Muscle of leg (tissue), 11 donors: ENCODE measurements around the gene COL18A1. TPM values are rescaled to one million over a fixed set of nuclear protein-coding genes. Genes with fewer than 3 reads are reported as not detected.
"Not testable (repeated sequence)": the region's sequence is repeated elsewhere in the genome, so short reads cannot be mapped to it uniquely, and the experiment has no call there.

Source experiments
- DNase-seq: peaks from one replicate; pipeline ENCODE4 v3.0.0; 2013
- H3K27ac ChIP-seq: one replicate; pipeline ENCODE4 v1.5.1; 2013; ENCODE audit warnings: mild to moderate bottlenecking, low read length, control low read depth
- H3K27me3 ChIP-seq: one replicate; pipeline ENCODE4 v1.6.1; 2013; ENCODE audit warnings: low read length; ENCODE audit not compliant: control insufficient read depth, insufficient read depth
- H3K36me3 ChIP-seq: one replicate; pipeline ENCODE4 v1.6.1; 2013; ENCODE audit warnings: low read length; ENCODE audit not compliant: control insufficient read depth, insufficient read depth
- H3K4me1 ChIP-seq: one replicate; pipeline ENCODE4 v1.6.1; 2013; ENCODE audit warnings: low read length; ENCODE audit not compliant: control insufficient read depth, insufficient read depth
- H3K4me3 ChIP-seq: one replicate; pipeline ENCODE4 v1.5.1; 2013; ENCODE audit warnings: low read length, control low read depth
- H3K9me3 ChIP-seq: replicated peaks from 2 replicates; pipeline ENCODE4 v1.6.1; 2013; ENCODE audit warnings: low read depth, low read length; ENCODE audit not compliant: control insufficient read depth
- WGBS: methylation state at CpG from one replicate; pipeline ENCODE4 v1.1.5; 2013; ENCODE audit warnings: missing lambda C conversion rate; ENCODE audit not compliant: insufficient coverage; 5-methylcytosine and 5-hydroxymethylcytosine counted together
- polyA plus RNA-seq, 8 donors: library from polyadenylated mRNA; unstranded; fragments of 120-200 nt; gene quantifications; one replicate each; pipeline versions ENCODE4 v1.2.1 to v1.2.3, GENCODE V29; 2013; ENCODE audit warnings: inconsistent platforms in 1 of 8, low replicate concordance in 1 of 8; ENCODE audit not compliant: insufficient read length in 8 of 8, insufficient read depth in 1 of 8
- total RNA-seq: library from RNA; stranded (reverse); fragments of 120-200 nt; gene quantifications from one replicate; pipeline ENCODE4 v1.2.4, GENCODE V29; 2013

The COL18A1 gene
- total and polyA plus RNA-seq, 9 donors: 58.4 to 141 (median 95.6) TPM

DNA sequence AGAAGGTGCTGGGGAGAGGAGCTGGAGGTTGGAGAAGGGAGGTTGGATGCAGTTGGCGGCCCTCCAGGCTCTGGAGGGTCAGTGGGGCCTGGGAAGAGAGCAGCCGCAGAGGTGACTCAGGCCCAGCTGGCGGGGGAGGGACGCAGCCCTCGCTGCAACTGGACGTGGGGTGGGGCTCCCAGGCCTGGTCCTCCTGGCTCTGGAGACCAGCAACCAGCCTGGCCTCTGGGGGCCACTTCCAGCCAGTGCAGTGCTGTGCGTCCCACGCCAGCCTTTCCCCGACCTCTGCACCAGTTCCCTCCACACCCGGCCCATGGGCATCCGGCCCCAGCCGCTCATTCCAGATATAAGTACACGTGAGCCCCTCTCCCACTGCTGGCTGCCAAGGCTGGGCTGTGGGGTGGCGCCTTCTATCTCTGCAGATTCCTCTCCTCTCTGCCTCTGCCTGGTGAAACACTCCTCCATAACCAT lies 38.0 kb upstream of the COL18A1 start:
- Histone ChIP-seq H3K27me3 (no peaks in the 10 kb centered on the region), H3K36me3 (no peaks in the 10 kb centered on the region), H3K9me3 (no peaks in the 10 kb centered on the region), H3K4me3 (no peak overlapping the region), H3K4me1 (peaks cover 64% of the 10 kb centered on the region), H3K27ac (peak overlapping the region; percentile 47)
- DNase-seq: peak; percentile 67
- 70% methylated on average over 9 of the region's 14 CpGs for WGBS

DNA sequence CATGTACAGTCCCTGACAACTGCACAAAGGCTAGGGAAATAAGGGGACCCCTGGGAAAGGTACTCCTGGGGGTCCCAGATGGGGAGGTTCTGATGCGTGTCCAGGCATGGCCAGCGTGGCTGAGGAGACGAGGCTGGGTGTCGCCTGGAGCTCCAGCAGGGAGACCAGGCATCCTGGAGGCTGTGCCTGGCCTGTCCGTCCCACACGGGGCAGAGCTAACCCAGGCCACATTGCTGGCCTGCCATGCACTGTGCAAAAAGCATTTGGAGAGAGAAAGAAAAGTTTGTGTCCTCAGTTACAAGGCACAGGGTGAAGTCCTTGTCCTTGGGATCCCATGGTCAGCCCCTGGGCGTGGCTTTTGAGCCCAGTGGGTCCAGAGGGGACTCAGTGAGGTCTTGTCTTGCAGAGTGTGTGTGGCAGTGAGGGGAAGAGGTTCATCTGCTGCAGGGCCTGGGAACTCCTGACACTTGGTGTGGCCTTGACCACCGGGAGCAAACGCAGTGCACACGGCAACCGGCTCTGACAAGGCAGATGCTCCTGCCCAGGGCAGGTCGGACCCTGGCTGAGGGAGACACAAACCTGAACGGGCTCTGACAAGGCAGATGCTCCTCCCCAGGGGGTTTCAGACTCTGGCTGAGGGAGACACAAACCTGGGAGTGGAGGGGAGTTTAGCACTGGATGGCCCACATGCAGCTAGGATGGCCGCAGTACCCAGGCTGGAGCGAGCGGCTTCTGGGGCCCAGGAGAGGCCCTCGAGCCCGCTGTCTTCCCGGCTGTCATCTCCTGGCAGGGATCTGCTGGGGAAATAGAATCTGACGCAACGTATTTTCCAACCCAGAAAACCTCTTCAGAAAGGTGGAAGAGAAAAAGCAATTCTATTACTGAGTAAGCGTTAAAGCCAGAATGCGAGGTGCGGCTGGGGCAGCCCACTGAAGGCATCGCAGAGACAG lies 37.3 kb upstream of the COL18A1 start:
- no peak for DNase-seq
- peak overlapping the region; percentile 47 for H3K27ac ChIP-seq
- 70% methylated on average over 18 of the region's 25 CpGs for WGBS
- H3K27me3 ChIP-seq: no peaks in the 10 kb centered on the region
- H3K4me3 ChIP-seq: no peak overlapping the region
- peaks cover 59% of the 10 kb centered on the region for H3K4me1 ChIP-seq
- H3K36me3 ChIP-seq: no peaks in the 10 kb centered on the region
- H3K9me3 ChIP-seq: peaks cover under 1% of the 10 kb centered on the region

DNA sequence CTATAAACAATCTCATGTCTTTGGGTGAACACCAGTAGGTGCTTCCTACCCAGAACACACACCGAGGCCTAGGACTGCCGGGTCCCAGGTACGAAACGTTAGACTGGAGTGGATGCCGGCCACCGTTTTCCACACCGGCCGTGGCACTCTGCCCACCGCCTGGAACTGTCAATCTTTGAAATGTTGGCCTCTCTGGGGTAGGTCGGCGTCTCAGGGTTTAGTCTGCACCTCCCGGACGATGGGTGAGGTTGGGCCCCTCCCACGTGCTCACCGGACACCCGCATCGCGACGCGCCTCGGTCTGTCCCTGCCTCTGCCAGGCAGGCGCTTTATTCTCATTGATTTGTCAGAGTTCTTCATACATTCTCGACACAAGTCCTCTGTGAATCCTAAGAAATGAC lies 35.9 kb upstream of the COL18A1 start:
- H3K36me3 ChIP-seq, H3K27me3 ChIP-seq, H3K4me3 ChIP-seq, DNase-seq, H3K27ac ChIP-seq, H3K9me3 ChIP-seq: not testable (repeated sequence)
- WGBS: 94% methylated on average over 17 of the region's 23 CpGs
- H3K4me1 ChIP-seq: peaks cover 49% of the 10 kb centered on the region

DNA sequence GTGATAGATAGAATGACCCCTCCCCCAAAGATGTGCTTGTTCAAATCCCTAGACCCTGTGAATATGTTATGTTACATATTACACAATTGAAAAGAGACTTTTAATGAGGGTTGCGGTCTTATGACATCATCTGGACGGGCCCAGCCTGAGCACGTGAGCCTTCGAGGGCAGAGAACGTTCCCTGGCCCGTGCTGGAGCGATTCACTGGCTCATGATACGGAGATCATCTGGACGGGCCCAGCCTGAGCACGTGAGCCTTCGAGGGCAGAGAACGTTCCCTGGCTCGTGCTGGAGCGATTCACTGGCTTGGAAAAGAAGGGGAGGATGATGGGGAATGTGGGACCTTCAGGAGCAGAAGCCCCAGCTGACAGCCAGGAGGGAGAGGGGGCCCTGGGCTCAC lies 34.4 kb upstream of the COL18A1 start:
- no peak for DNase-seq
- 35% methylated on average over 13 of the region's 14 CpGs for WGBS
- no peaks in the 10 kb centered on the region for H3K27me3 ChIP-seq
- no peaks in the 10 kb centered on the region for H3K36me3 ChIP-seq
- no peak overlapping the region for H3K4me3 ChIP-seq
- H3K9me3 ChIP-seq: peaks cover 9% of the 10 kb centered on the region
- peaks cover 33% of the 10 kb centered on the region for H3K4me1 ChIP-seq
- peak overlapping the region; percentile 69 for H3K27ac ChIP-seq

DNA sequence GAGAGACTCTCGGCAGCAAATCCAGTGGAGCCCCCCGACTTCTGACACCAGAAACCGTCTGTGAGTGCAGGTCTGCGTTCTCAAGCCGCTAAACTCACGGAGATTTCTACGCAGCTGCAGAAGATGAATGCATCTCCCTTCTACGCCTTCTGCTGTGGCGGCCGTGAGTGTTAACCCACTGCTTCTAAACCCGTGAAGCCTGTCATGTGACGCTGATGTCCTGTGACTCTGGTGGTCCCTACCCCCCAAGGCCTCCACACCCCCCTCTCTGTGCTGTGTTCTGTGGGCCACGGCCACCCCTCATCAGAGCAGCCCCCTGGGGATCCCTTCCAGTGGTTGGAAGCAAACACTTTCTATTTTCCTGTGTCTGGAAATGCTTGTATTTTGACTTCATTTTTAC lies 33.9 kb upstream of the COL18A1 start:
- no peak overlapping the region for H3K4me3 ChIP-seq
- DNase-seq: no peak
- peaks cover 28% of the 10 kb centered on the region for H3K4me1 ChIP-seq
- no peaks in the 10 kb centered on the region for H3K36me3 ChIP-seq
- H3K9me3 ChIP-seq: peaks cover 9% of the 10 kb centered on the region
- WGBS: 42% methylated on average over 12 of the region's 13 CpGs
- H3K27ac ChIP-seq: peak overlapping the region; percentile 69
- H3K27me3 ChIP-seq: no peaks in the 10 kb centered on the region

DNA sequence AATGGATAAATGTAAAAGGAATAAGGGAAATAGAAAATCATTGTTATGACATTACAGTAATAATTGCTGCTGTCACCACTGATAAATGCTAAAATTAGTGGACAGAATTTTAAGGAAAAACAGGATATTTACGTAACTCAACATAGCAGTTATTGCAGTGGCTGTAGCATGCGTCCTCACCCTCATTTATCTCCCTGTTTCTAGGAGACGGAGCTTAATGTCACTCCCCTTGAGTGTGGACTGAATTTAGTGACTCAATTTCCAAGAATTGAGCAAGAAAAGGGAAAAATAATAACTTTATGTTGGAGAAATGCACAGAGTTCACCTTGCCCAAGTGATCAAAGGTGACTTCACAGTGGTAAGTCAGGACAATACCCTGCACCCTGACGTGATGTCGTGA lies 33.3 kb upstream of the COL18A1 start:
- 95% methylated on average over 2 of the region's 5 CpGs for WGBS

DNA sequence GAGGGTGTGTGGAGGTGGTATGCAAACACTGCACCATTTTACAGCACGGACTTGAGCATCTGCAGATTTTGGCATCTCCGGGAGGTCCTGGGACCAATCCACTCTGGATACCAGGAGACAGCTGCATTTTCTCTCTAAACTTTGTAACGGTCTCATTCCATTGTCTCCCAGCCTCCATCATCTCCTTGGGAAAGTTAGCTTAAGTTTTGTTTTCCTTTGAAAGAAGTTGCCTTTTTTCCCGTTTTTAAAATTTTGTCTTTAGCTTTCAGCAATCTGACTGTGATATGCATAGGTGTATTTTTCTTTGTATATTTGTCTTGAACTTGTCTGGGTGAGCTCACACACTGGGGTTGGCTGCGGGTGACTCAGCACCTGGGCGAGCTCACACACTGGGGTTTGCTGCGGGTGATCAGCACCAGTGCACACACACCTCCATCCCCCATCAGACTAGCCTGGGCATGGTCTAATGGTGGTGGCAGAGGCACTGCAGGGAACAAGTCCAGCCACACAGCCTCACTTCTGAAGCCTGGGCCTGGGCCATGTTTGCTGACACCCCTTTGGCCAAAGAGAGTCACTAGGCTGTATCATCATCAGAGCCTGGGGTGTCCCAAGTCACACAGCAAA lies 32.1 kb upstream of the COL18A1 start:
- Histone ChIP-seq H3K27me3 (peaks cover 3% of the 10 kb centered on the region), H3K9me3 (peaks cover 16% of the 10 kb centered on the region), H3K4me3 (no peak overlapping the region), H3K36me3 (no peaks in the 10 kb centered on the region), H3K27ac (no peak overlapping the region), H3K4me1 (peaks cover 12% of the 10 kb centered on the region)
- WGBS: 40% methylated on average over 2 of the region's 7 CpGs
- no peak for DNase-seq

More for the DNA sequence above, 33.3 kb upstream of the COL18A1 start:
- Histone ChIP-seq H3K27me3 (no peaks in the 10 kb centered on the region), H3K4me1 (peaks cover 24% of the 10 kb centered on the region), H3K4me3 (no peak overlapping the region), H3K9me3 (peaks cover 9% of the 10 kb centered on the region), H3K36me3 (no peaks in the 10 kb centered on the region), H3K27ac (no peak overlapping the region)
- no peak for DNase-seq

DNA sequence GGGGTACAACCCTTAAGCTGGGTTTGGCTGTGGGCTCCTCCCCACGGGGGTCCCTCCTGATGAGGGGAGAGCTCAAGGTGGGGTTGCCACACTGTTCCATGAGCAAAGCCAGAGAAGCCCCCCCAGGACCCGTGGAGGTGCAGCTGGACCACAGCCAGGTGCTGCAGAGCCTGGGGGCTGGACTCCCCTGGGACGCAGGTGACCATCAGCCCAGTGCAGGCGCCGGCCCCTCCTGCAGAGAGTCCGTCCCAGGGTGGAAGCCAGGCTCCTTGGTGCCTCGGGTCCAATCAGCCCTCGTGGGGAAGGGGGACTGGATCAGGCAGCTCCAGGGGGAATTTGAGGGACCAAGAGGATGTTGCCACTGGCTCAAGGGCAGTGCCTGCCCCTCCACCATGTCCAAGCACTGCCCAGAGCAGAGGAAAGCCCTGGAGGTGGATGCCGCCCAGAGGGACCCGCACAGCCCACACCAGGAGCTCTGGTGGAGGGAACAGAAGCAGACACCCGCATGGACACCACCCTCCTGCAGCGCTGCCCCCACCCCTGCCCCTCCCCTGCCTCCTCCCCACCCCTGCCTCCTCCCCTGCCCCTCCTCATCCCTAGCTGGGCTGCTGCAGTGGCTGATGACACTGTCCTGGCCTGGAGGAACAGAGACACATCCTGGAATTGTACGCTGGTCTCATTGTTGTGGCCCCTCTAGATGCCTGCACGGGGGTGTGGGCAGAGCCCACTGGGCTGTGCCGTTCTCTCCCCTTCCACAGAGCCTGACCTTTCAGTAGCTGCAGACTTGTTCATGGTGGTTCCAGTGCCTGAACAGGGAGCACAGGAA lies 30.8 kb upstream of the COL18A1 start:
- Histone ChIP-seq H3K27ac (no peak overlapping the region), H3K4me3 (no peak overlapping the region), H3K4me1 (peaks cover 2% of the 10 kb centered on the region), H3K9me3 (peaks cover 16% of the 10 kb centered on the region), H3K27me3 (peaks cover 3% of the 10 kb centered on the region), H3K36me3 (no peaks in the 10 kb centered on the region)
- 86% methylated on average over 7 of the region's 15 CpGs for WGBS
- DNase-seq: no peak

DNA sequence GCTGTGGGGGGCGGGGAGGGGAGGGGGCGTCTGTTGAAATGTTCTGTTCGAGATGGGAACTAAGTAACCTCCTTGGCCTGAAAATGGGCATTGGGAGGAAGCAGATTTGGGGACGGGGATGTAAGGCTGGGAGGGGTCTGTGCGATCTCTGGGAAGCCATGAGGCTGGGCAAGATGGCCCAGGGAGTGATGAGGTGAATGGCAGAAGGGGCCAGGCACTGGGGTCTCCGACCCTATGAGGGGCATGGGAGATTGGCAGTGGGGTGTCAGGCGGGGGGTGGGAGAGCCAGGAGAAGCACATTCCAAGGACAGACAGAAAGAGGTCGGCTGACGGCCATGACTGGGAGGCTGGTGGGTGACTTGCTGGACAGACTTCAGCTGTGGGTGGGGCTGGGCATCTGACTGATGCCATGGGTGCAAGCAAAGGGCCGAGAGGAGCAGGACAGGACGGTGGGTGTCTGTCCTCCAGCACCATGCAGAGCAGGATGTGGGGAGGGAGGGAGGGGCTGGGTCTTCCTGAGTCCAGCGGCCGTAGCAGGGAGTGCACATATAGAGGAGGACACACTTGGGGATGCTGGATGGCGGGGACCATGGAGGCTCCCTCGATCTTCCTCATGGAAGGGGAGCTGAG lies 30.0 kb upstream of the COL18A1 start:
- peaks cover 16% of the 10 kb centered on the region for H3K9me3 ChIP-seq
- DNase-seq: no peak

More for the DNA sequence above, 30.0 kb upstream of the COL18A1 start:
- Histone ChIP-seq H3K36me3 (no peaks in the 10 kb centered on the region), H3K27me3 (peaks cover 3% of the 10 kb centered on the region), H3K27ac (no peak overlapping the region), H3K4me3 (no peak overlapping the region), H3K4me1 (peaks cover 2% of the 10 kb centered on the region)
- 69% methylated on average over 15 of the region's 15 CpGs for WGBS
